ENCODE data around the gene CCNO. TPM values are rescaled to one million over a fixed set of nuclear protein-coding genes. Genes with fewer than 3 reads are reported as not detected.

Gene CCNO
- 0.15 TPM in 1 of 2 replicates, not detected in the other for total RNA-seq

GRCh38 chr5:55232985-55233928 is at the start of gene CCNO:
Gene CCNO, minus strand, starts transcription at chr5:55233608. Its CDS starts 85 bp downstream, at chr5:55233523.

GRCh38 chr5:55226934-55227663 is 6.3 kb downstream of the CCNO start, which contains the start of gene MCIDAS:
Gene MCIDAS, minus strand, starts transcription at chr5:55227315. Its CDS starts 177 bp downstream, at chr5:55227138.

Other genes starting within 250 kb of the CCNO start
- gene ESM1, start 248.0 kb downstream of the CCNO start, total RNA-seq = 1.0 and 2.5 TPM in 2 replicates
- gene GZMK, start 209.4 kb downstream of the CCNO start, total RNA-seq = not detected in 2 replicates
- not detected in 2 replicates for gene GZMA, start 131.0 kb downstream of the CCNO start, total RNA-seq
- 137 and 151 TPM in 2 replicates for gene GPX8, start 73.4 kb downstream of the CCNO start, total RNA-seq
- gene CDC20B, start 60.4 kb downstream of the CCNO start, total RNA-seq = not detected in 2 replicates
- not detected in 2 replicates for gene MCIDAS, start 6.3 kb downstream of the CCNO start, total RNA-seq
- 20.7 and 25.4 TPM in 2 replicates for gene DHX29, start 74.1 kb upstream of the CCNO start, total RNA-seq
- gene MTREX, start 74.4 kb upstream of the CCNO start, total RNA-seq = 45.0 and 73.5 TPM in 2 replicates

Measured in bronchus fibroblast of lung (primary cell).